ENCODE measurements around the gene ELANE.
"Not testable (repeated sequence)": the region's sequence is repeated elsewhere in the genome, so short reads cannot be mapped to it uniquely, and the experiment has no call there.

Gene ELANE

GRCh38 chr19:862581-863314 lies 10.6 kb downstream of the ELANE start:
- peak; percentile 74 for DNase-seq (ENCODE audit: low read depth)

DNA sequence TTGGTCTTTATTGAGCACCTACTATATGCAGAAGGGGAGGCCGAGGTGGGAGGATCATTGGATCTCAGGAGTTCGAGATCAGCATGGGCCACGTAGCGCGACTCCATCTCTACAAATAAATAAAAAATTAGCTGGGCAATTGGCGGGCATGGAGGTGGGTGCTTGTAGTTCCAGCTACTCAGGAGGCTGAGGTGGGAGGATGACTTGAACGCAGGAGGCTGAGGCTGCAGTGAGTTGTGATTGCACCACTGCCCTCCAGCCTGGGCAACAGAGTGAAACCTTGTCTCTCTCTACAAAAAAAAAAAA lies 11.2 kb downstream of the ELANE start:
- no peak for DNase-seq (ENCODE audit: low read depth)

DNA sequence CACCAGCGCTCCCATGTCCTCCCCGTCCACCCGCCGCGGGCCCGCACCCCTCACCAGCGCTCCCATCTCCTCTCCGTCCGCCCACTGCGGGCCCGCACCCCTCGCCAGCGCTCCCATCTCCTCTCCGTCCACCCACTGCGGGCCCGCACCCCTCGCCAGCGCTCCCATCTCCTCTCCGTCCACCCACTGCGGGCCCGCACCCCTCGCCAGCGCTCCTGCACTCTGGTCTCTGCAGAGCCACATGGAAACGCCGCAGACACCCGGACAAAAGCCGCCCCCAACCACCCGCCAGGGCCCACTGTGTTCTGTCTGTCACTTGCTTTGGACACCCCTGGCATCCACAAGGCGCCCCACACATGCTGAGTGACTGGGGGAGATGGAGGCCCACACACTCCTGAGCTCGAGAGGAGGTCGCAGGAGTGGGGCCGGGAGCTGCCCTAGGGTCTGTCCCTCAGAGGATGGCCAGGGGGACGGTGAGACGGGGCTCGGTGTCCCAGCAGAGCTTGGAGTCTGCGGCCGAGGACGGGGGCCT lies 14.7 kb downstream of the ELANE start:
- DNase-seq (ENCODE audit: low read depth), result no peak

- no peak for DNase-seq (ENCODE audit: low read depth)
Observed at GRCh38 chr19:867301-867793, 15.2 kb downstream of the ELANE start.

DNA sequence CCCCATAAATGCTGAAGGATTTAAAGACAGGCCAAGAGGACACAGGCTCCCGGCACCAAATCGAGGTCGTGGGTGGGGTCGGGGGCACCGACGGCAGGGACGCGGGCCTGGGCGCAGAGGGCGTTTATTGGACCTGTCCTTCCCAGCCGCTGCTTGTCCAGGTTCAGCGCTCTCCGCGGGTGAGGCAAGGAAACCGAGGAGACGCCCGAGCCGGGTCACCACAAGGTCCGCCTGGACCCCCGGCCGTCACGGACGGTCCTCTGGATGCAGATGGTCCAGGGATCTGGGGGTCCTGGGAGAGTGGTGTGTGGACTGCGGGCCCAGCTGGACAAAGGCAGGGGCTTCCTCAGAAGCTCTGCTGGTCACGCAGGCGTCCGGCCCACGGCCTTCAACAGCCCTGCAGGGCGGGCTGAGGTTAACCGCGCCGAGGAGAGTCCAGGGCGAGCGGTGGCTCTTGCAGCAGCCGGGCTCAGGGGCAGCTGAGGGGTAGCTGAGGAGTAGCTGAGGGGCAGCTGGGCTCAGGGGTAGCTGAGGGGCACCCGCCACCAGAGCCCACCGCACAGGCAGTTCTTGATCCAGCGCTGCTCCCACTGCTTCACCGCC lies 15.9 kb downstream of the ELANE start:
- DNase-seq (ENCODE audit: low read depth), result no peak

DNA sequence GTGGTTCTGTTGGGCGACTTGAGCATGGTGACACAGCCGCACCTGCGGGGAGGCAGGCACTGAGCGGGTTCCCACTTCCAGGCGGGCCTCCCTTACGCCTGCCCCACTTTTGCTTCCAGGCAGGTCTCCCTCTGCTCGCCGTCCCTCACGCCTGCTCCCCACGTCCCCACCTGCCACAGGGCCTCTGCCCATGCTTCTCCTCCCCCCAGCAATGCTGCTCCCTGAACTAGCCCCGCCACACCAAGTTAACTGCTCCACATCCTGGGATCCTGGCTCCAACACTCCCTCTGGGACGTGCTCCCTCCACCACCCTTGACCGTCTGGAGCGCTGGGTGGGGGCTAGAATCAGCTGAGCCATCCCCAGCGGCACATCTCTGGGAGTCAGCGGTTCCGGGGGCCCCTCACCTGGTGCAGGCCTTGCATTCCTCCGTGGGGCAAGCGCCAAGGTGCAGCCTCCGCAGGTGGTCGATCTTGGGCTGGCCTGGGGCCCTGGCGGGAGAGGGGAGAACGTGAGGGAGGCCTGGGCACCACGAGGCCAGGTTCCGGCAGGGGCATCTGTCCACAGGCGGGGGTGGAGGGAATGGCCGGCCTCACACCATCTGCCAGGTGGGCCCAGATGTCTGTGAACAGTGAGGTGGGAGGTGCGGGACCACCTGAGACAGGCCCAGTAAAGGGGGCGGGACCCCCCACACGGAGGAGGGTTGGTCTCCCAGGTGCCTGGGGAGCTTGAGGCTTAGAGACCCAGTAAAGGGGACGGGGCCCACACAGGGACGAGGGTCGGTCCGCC lies 16.5 kb downstream of the ELANE start:
- DNase-seq (ENCODE audit: low read depth), result no peak

DNA sequence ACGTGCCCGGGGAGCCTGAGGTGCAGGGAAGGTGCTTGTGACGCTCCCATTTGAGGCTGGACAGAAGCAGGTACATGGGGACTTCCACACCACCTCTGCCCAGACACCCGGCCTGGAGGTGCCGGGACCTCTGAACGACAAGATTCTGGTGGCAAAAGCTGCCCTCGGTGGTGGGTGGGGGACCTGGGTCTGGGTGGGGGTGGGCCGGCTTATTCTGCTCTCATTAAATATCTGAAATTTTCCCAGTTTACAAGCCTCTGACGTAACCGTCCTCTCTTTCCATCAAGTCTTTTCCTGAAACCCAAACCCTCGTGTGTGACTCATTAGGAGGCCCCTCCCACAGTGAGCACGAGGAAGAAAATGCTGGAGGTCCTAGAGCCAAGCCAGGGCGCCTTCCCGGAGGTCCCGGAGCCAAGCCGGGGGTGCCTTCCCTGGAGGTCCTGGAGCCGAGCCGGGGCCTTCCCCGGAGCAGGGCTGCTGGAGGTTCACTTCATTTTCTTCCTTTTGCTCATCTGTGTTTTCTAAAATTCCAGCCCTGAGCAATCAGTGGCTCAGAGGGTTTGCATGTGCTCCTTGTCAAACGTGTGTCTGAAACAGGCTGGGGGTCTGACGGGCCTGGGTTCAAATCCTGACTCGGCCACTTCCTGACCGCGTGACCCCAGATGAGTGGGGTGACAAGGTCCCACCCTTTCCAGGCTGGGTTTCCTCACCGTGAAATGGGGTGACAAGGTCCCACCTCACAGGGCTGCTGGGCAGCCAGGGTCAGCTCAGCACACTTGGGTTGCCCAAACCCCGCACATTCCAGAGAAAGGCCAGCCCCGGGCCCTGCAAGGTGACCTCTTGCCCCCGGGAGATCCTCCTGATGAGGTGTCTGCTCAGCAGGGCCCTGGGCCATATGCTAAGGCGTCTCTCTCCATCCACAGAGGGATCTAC lies 17.4 kb downstream of the ELANE start:
- DNase-seq (ENCODE audit: low read depth), result no peak

- no peak for DNase-seq (ENCODE audit: low read depth)
Observed at GRCh38 chr19:870314-870713, 18.2 kb downstream of the ELANE start.

DNA sequence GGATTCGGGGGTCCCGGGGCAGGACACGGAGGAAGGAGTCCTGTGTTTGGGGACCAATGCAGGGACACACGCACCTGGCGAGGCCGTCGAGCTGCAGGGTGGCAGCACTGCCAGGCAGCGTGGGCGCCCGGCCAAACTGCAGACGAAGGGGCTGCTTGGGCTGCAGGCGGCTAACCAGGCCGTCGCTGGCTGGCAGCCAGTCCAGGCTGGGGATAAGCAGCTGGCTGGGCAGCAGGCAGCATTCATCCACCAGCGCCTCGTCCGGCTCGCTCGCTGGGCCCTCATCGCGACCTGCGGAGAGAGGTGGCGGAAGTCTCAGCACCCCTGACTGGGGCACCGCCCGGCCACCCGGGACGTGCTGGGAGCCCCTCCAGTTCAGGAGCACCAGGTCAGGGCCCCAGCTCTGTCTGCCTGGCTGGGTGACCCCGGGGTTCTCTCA lies 18.9 kb downstream of the ELANE start:
- DNase-seq (ENCODE audit: low read depth), result no peak

DNA sequence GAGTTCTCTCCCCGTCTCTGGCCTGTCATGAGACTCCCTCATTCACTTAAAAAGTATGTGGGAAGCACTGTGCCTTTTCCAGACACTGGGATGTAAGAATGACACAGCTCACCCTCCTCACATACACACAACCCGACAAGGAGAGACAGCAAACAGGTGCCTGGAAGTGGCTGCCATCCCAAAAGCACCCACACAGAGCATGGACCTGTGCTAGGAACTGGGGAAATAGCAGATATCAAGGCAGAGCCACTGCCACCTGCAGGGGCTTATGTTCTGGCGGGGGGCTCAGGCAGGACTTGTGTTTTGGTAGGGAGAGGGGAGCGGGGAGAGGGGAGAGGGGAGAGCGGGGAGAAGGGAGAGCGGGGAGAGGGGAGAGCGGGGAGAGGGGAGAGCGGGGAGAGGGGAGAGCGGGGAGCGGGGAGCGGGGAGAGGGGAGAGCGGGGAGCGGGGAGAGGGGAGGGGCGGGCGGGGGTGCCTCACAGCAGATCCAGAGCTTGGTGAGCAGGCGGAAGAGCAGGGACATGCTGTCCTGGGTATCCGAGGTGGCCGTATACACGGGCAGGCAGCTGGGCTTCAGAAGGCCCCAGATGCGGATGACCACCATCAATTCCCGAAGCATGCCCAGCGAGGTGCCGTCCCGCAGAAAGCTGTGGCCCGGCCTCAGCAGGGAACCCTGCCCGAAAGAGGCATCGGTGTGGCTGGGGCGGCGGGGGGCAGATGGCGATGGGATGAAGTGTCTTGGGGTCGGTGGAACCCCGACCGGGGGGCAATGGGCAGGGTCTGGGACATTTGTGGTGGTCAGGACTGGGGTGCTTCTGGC lies 19.6 kb downstream of the ELANE start:
- no peak for DNase-seq (ENCODE audit: low read depth)

DNA sequence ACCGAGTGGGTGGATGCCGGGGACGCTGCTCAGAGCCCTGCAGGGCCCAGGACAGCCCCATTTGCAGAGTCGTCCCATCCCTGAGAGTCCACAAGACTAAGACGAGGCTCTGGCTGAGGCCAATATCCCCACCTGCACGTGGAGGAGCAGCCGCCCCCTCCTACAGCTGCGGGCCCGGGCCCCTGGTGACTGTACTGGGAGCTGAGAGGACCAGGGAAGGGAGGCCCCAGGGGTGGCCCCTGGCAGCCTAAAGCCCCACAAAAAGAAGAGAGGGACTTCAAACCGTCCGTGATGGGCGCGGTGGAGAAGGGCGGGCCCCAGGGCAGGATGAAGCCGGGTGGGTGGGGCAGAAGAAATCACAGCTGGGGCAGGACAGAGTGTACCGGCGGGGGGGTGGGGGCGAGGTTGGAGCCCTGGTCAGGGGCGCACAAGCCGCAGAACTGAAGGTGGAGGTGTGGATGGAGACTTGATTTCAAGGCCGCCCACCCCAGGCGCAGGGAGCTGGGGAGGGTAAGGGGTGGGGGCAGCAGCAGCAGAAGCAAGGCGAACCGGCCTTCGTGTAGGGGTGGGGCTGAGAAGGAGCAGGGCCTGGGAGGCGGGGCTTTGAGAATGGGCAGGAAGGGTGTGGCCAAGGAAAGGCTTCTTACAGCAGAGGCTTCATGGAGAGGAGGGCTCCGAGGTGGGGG lies 20.3 kb downstream of the ELANE start:
- DNase-seq (ENCODE audit: low read depth), result peak; percentile 78

GRCh38 chr19:873084-873483 lies 21.0 kb downstream of the ELANE start:
- peak; percentile 64 for DNase-seq (ENCODE audit: low read depth)

DNA sequence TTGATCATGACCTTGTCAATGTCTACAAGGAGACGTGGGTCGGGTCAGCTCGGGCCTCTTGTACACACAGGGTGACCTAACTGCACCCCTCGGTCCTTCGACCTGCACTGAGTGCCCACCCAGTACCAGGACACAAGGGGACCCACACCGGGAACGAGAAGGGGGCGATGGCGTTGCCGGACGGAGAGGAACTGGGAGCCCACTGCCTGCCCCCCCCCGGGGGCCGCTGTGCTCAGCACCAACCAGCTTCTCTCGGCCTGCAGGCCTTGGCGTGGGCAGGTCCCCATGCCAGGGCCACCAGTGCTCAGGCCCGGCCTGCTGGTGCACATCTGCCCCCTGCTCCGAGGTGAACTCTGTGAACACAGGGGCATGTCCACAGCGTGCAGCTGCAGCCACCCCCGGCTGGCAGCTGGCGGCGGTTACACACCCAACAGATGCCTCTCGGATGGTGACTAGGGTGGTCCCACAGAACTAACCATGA lies 21.5 kb downstream of the ELANE start:
- DNase-seq (ENCODE audit: low read depth), result no peak

GRCh38 chr19:875265-875879 lies 23.3 kb downstream of the ELANE start:
- no peak for DNase-seq (ENCODE audit: low read depth)

- no peak for DNase-seq (ENCODE audit: low read depth)
Observed at GRCh38 chr19:876089-876488, 24.0 kb downstream of the ELANE start.

DNA sequence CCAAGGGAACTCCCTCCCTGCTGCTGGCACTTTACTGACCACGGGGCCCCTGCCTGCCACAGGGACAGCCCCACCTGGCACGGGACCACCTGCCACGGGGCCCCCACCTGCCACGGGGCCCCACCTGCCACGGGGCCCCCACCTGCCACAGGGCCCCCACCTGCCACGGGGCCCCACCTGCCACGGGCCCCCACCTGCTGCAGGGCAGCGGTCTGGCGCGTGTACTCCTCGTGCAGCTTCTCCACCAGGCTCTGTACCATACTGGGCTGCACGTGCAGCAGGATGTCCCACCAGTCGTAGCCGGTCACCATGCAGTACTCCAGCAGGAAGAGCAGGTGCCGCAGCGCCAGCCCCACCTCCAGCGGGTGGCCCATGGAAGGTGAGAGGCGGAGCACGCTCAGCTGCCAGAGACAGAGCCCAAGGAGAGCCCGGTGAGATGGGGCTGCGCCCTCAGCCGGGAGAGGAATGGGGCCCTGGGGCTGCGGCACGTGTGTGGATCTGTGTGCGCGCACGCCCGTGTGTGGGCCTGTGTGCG lies 24.7 kb downstream of the ELANE start:
- DNase-seq (ENCODE audit: low read depth), result no peak

DNA sequence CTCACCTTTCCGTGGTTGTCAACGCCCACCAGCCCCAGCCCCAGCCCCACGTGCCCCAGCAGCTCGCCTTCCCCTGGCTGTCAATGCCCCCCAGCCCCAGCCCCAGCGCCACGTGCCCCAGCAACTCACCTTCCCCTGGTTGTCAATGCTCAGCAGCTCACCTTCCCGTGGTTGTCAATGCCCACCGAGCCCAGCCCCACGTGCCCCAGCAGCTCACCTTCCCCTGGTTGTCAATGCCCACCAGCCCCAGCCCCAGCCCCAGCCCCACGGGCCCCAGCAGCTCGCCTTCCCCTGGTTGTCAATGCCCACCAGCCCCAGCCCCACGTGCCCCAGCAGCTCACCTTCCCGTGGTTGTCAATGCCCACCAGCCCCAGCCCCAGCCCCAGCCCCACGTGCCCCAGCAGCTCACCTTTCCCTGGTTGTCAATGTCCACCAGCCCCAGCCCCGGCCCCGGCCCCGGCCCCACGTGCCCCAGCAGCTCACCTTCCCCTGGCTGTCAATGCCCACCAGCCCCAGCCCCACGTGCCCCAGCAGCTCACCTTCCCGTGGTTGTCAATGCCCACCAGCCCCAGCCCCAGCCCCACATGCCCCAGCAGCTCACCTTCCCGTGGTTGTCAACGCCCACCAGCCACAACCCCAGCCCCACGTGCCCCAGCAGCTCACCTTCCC lies 26.0 kb downstream of the ELANE start:
- DNase-seq (ENCODE audit: low read depth), result not testable (repeated sequence)

- DNase-seq (ENCODE audit: low read depth), result not testable (repeated sequence)
Observed at GRCh38 chr19:878751-879561, 26.9 kb downstream of the ELANE start.
